ENCODE data around the gene WAPL.
"Not testable (repeated sequence)": the region's sequence is repeated elsewhere in the genome, so short reads cannot be mapped to it uniquely, and the experiment has no call there.

The WAPL gene

DNA sequence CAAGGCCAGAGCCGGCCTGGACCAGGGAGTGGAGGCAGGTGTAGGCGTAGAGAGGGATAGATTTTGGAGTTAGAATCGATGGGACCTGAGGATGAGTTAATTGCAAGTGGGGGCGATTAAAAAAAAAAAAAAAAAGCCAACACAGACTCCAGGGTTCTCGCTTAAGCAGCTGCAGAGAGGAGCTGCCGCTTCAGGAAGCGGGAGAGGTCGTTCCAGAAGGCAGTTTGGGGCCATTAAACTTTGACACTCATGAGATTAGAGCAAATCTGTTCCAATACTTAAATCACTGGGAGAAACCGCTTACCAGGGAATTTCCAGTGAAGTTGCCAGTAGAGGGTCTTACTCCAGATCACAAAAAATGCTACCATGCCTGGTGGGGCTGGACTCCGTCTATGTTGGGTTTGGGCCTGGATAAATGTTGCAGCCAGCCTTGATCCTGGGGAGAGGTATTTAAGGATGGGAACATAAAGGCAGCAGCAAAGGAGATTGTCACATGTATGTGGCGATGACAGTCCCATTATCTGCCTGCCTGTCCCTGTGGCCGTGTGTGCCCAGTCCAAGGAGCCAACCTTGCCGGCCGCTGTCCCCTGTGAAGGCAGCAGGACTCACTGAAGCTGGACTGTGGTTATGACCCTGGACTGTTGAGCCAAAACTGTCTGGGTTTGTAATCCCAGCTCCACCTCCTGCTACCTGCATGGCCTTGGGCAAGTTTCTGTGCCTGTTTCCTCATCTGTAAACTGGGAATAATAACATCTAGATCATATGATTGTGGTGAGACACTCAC lies 131.1 kb downstream of the WAPL start:
- no peak for DNase-seq (ENCODE audit: low read depth in 2 of 2)

DNA sequence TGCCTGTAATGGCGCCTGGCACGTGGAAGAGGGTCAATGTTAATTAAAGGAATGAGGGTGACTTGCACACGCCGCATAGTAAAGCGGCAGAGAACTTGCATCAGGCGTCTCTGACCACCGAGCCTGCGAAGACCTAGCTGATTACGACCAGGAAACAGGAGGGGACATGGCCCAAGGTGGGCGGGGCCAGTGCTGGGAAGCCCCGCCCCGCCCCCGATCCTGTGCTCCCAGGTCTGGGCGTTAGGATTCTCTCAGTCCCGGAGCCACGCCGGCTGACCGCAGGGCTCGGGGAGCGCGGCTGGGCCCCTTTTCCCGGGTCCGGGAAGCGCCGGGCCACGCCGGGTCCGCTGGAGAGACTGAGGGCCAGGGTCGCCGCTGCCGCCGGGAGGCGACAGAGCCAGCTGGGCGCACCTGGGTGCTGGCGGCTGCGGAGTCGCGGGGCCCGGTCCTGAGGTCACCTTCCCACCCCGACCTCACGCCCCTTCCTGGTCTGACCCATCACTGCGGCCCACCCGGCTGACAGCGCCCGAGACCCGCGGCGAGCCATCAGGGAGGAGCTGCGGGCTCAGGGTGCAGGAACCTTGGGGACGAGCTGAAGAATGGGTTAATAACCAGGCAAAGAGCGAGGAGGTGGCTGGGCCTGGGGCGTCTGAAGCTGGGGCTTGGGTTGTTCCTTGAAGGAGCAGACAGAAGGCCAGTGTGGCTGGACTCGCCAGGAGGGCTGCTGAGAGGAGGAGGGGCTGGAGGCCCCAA lies 132.0 kb downstream of the WAPL start:
- no peak for DNase-seq (ENCODE audit: low read depth in 2 of 2)

DNA sequence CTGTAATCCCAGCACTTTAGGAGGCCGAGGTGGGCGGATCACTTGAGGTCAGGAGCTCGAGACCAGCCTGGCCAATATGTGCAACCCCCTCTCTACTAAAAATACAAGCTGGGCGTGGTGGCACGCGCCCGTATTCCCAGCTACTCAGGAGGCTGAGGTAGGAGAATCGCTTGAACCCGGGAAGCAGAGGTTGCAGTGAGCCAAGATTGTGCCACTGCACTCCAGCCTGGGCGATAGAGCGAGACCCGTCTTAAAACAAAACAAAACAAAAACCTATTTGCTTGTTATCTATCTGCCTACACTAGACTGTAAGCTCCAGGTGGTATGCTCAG lies 132.5 kb downstream of the WAPL start:
- DNase-seq (ENCODE audit: low read depth in 2 of 2): not testable (repeated sequence)

DNA sequence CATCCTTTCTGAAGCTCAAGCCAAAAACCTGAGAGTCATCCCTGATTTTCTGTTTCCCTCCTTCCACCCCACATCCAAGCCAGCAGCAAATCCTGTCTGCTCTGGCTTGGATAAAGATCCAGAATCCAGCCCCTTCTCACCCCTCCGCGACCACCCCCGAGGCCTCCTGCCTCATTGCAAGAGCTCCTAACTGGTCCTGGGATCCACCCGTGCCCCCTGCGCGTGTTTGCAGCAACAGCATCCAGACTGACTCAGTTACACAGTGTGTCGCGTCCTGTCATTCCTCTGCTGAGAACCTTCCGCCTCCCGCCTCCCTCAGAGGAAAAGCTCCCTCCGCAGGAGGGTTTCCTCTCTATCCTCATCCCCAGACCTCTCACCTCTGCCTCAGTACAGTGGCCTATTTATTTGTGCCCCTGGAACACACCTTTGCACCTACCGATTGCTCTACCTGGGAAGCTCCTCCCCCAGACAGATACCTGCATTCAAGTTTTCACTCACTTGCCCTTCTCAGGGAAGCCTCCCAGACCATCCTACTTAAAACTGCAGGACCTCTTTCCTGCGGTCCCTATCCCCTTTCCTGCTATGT lies 133.4 kb downstream of the WAPL start:
- no peak for DNase-seq (ENCODE audit: low read depth in 2 of 2)

DNA sequence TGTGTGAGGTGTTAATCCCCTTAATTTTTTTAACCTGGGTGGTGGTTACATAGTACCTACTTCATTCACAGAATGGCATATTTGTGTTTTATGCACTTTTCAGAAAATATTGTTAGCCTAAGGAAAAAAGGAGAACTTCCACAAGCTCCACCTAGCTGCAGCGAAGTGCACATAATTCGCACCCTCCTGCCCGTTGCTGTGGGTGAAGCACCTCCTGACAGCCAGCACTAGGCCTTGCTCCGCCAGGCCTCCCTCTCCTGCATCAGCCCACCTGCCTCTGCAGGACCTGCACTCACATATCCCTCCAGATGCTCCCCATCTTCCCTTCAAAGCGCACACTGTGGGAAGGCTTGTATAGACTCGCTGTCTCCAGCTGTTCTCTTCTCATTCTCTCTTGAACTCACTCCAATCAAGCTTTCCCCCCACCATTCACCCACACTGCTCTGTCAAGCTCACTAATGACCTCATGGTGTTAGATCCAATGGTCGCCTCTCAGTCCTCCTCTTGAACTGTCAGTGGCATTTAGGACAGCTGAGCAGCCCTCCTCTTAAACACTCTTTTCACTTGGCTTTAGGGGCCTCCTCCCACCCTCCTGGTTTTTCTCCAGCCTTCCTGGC lies 134.3 kb downstream of the WAPL start:
- no peak for DNase-seq (ENCODE audit: low read depth in 2 of 2)

DNA sequence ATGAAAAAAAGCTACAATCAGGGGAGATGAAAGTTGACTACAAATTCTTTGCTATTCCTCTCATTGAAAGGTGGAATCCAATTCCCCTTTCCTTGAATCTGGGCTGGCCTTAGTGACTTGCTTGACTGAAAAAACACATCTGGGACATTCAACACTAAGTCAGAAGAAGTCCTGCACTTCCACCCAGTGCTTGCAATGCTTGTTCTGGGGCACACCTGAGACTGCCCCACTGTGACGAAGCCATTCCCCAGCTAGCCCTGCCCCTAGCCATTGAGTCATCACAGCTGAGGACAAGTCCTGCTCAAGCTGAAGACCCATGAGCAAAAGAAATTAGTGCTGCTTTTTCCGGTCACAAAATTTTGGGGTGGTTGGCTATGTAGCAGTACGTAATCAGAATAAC lies 135.8 kb downstream of the WAPL start:
- DNase-seq (ENCODE audit: low read depth in 2 of 2): no peak
